Fibroblast of lung (primary cell): ENCODE results near the gene STIL.
"Not testable (repeated sequence)": the region's sequence is repeated elsewhere in the genome, so short reads cannot be mapped to it uniquely, and the experiment has no call there.

Experiments used
- EZH2 ChIP-seq: IDR thresholded peaks from 2 replicates; pipeline ENCODE4 v1.5.1; 2012; ENCODE audit warnings: low read length, control low read depth, mild to moderate bottlenecking; ENCODE audit errors: missing control alignments
- TF ChIP-seq, protein P1 (sequence below), 2 donors: IDR thresholded peaks in 1 of 2; conservative IDR thresholded peaks in 1 of 2; 1 replicate in 1 of 2; 2 replicates in 1 of 2; pipeline ENCODE4 v1.5.1; 2011 to 2012; ENCODE audit warnings: low read length in 2 of 2, control low read depth in 1 of 2, inconsistent platforms in 1 of 2, low read depth in 1 of 2, mild to moderate bottlenecking in 1 of 2

DNA sequence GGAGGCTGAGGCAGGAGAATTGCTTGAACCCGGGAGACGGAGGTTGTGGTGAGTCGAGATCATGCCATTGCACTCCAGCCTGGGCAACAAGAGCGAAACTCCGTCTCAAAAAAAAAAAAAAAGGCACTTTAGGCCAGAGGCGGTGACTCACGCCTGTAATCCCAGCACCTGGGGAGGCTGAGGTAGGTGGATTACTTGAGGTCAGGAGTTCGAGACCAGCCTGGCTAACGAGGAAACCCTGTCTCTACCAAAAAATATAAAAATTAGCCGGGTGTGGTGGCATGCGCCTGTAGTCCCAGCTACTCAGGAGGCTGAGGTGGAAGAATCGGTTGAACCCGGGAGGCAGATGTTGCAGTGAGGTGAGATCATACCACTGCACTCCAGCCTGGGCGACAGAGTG lies 6.0 kb upstream of the STIL start:
- TF ChIP-seq, protein P1, sequence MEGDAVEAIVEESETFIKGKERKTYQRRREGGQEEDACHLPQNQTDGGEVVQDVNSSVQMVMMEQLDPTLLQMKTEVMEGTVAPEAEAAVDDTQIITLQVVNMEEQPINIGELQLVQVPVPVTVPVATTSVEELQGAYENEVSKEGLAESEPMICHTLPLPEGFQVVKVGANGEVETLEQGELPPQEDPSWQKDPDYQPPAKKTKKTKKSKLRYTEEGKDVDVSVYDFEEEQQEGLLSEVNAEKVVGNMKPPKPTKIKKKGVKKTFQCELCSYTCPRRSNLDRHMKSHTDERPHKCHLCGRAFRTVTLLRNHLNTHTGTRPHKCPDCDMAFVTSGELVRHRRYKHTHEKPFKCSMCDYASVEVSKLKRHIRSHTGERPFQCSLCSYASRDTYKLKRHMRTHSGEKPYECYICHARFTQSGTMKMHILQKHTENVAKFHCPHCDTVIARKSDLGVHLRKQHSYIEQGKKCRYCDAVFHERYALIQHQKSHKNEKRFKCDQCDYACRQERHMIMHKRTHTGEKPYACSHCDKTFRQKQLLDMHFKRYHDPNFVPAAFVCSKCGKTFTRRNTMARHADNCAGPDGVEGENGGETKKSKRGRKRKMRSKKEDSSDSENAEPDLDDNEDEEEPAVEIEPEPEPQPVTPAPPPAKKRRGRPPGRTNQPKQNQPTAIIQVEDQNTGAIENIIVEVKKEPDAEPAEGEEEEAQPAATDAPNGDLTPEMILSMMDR (conservative IDR thresholded peaks at IDR 0.05 in 1 of 2, IDR thresholded peaks at IDR 0.05 in 1 of 2; ENCODE audit: low read depth in 1 of 2, low read length in 2 of 2) = not testable (repeated sequence)
- not testable (repeated sequence) for TF ChIP-seq EZH2
